Mammary microvascular endothelial cell (primary cell): ENCODE measurements around the gene MMP27. TPM values are rescaled to one million over a fixed set of nuclear protein-coding genes. Genes with fewer than 3 reads are reported as not detected.

ENCODE experiments used
- total RNA-seq: library from RNA; depleted of rRNA; stranded (reverse); fragments of >200 nt; gene quantifications from 2 replicates; pipeline ENCODE4 v1.2.3, GENCODE V29; 2015

MMP27 gene
- total RNA-seq = not detected in 2 replicates

GRCh38 chr11:102705626-102706025 is at the start of gene MMP27:
Gene MMP27, minus strand, starts transcription at chr11:102705769. Its CDS starts 55 bp downstream, at chr11:102705714.

GRCh38 chr11:102724904-102725500 is 19.4 kb upstream of the MMP27 start, which contains the start of gene MMP8:
Gene MMP8, minus strand, starts transcription at chr11:102724954. Its CDS starts 99 bp downstream, at chr11:102724855.

Other genes starting within 250 kb of the MMP27 start
- not detected in 2 replicates for gene MMP7, start 175.0 kb downstream of the MMP27 start, total RNA-seq
- gene MMP20, start 80.4 kb downstream of the MMP27 start, total RNA-seq = not detected in 2 replicates
- not detected in 2 replicates for gene MMP8, start 19.2 kb upstream of the MMP27 start, total RNA-seq
- gene MMP10, start 74.9 kb upstream of the MMP27 start, total RNA-seq = 6.2 and 7.9 TPM in 2 replicates
- gene MMP1, start 92.4 kb upstream of the MMP27 start, total RNA-seq = 3,905 and 4,119 TPM in 2 replicates
- not detected in 2 replicates for gene MMP3, start 137.8 kb upstream of the MMP27 start, total RNA-seq
- 0.05 TPM in 1 of 2 replicates, not detected in the other for gene MMP12, start 169.2 kb upstream of the MMP27 start, total RNA-seq
- gene MMP13, start 250.0 kb upstream of the MMP27 start, total RNA-seq = not detected in 2 replicates